Renal cortical epithelial cell (primary cell): ENCODE measurements around the gene PHC2. TPM values are rescaled to one million over a fixed set of nuclear protein-coding genes. Genes with fewer than 3 reads are reported as not detected.
A peak's percentile ranks its signal among the peaks of the same experiment; 100 is the strongest.

ENCODE experiments used
- DNase-seq: peaks from one replicate; pipeline ENCODE4 v3.0.0-alpha.2; 2011; ENCODE audit warnings: low read depth
- total RNA-seq: library from RNA; depleted of rRNA; stranded (reverse); fragments of >200 nt; gene quantifications from 2 replicates; pipeline ENCODE4 v1.2.3, GENCODE V29; 2014

Gene PHC2
- total RNA-seq, 1 donor from 2014 or later = 187 TPM

DNA sequence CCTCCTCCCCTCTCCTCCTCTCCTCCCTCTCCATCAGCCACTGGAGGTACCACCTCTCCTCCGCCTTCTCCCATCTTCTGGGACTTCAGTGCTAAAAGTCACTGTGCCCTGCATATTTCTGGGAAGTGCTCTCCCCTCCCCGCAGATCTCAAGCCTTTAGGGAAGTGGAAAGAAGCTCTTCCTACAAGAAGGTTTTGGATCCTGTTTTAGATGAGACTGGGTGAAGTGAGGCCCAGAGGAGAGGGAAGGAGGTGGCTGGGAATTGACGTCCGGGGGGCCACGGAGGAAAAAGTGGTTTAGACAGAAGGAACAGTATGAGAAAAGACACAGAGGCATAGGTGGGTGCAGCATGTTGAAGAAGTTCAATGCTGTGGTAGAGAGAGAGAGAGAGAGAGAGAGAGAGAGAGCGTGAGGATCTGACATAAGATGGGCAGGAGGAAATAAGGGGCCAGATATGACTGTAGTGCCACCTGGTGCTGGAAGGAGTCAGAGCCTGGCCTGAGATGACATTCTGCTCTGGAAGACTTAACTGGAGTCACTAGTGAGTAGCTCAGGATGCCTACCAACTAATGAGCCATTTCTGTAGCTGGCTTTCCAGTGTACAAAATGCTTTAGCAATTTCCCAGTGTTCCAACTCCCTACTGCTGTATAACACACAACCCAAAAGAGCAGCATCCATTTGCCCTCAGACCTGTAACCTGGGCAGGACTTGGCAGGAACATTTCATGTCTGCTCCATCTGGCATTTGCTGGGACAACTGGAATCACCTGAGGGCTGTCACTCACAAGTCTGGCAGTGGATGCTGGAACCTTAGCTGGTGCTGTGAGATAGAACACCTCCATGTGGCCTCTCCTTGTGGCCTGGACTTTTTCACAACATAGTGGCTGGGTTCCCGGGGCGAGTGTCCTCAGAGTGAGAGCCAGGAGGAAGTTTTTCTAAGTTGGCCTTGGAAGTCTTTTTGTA, 24.9 kb upstream of the PHC2 start:
- peak; percentile 89 for DNase-seq

DNA sequence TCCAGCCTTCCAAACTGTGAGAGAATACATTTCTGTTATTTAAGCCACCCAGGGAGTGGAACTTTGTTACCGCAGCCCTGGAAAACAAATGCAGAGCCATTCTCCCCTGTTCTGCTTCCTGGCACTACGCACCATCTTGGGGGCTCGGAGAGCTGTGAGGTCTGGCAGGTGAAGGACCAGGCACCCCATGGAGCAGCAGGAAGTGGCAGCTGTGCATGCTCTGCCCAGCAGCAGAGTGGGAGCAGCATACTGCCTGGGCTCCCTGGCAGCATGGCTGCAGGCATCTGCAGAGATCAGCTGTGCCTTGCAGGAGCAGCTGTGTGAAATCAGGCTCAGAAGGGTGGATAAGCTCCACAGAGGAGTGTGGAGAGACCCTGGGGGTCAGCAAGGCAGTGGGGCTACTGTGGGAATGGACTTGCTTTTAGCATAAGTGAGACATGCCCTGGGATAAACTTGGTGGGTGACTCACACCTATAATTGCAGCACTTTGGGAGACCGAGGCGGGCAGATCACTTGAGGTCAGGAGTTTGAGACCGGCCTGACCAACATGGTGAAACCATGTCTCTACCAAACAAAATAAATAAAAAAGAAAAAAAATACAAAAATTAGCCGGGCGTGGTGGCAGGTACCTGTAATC, 23.9 kb upstream of the PHC2 start:
- no peak for DNase-seq

GRCh38 chr1:33446590-33446989, 15.7 kb upstream of the PHC2 start:
- no peak for DNase-seq

GRCh38 chr1:33445108-33445507, 14.2 kb upstream of the PHC2 start:
- no peak for DNase-seq

GRCh38 chr1:33443705-33444180, 12.8 kb upstream of the PHC2 start:
- no peak for DNase-seq

GRCh38 chr1:33443080-33443704, 12.3 kb upstream of the PHC2 start:
- DNase-seq = no peak

DNA sequence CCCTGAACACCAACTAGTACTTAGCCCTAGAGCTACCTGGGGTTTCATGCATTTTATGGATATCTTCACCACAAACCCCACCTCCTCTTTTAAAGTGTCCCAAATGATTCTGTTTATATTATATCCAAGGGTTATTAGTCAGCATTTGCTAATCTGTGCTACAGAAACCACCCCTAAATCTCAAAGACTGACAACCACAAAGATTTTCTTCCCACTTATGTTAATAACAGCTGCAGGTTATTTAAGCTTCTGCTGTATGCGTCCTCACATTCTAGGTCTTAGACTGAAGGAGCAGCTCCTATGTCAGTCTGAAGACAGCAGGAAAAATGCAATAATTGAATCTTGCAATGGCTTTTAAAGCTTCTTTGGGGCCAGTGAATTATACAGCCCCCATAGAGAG, 11.2 kb upstream of the PHC2 start:
- DNase-seq = peak; percentile 35

- DNase-seq = no peak
These were observed 10.3 kb upstream of the PHC2 start for GRCh38 chr1:33441088-33441745.

GRCh38 chr1:33439662-33440061, 8.8 kb upstream of the PHC2 start:
- no peak for DNase-seq

DNA sequence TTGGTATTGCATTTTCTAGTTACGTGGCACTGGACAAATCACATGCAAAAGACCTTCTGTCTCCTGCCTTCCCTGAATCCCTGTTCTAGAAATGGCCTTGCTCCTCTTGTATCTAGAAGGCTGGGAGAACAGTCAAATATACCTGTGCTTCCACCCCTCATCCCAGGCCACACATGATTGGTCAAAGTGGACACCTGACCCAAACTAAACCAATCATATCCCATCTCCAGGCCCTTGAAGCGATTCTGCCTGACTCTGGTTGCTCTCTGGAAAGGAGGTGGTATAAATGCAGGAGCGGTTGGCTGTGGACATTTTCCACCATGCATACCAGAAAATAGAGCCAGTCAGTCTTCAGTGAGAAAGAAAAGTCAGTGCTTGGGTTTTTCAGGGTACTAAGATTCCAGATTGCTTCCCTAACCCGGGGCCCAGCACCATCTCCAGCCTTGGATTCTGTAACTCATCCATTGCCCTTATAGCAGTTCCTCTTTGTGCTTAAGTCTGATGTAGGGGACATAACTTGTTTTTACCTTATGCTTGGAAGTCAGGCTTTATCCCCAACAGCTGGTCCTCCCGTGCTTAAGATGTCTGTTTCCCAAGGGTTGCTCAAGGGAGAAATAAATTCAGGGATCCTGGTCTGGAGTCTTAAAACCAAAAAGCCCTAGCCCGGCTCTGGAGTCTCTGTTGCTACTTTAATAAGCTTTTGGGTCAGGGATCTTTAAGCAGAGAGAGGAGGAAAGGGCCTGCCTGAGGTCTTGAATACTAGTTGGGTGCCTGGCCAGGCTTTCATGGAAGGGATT, 7.7 kb upstream of the PHC2 start:
- no peak for DNase-seq

GRCh38 chr1:33436557-33437285, 5.8 kb upstream of the PHC2 start:
- no peak for DNase-seq

DNA sequence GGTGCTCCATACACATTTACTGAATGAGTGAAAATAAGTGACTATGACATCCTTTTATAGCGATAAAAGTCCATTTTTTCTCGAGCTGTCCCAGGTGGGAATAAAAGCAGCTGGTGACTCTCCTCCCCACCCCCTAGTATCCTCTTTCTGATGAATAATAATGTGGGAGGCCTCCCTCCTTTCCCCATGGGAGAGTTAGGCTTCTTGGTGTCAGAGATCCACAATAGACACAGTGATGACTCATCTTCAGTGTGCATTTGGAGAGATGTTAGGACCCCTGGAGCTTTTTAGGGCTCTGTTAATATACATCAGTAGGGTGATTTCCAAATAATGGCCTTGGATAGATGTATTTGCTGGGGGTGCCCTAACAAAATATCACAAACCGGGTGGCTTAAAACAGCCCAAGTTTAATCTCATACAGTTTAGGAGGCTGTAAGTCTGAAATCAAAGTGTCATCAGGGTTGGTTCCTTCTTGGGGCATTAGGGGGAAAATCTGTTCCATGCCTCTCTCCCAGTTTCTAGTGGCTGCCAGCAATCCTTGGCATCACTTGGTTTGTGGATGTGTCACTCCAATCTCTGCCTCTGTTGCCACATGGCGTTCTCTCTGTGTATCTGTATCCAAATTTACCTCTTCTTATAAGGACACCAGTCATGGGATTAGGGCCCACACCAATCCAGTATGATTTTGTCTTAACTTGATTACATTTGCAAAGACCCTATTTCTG, 4.4 kb upstream of the PHC2 start:
- peak; percentile 73 for DNase-seq

DNA sequence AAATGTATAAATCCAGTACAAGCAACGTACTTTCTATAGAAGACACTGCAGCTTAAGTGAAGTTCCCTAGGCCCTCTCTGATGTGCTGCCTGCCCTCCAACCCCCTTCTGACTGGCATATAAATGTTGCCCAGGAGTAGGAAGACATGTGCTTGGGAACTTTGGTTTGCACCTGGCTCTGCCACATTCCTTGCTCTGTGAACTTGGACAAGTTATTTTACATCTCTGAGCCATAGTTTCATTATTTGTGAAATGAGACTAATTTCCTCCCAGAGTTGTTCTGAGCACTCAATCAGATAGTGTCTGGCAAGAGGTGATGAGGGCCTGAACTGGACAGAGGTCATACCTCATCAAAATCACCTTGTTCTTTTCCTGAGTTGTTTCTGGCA, 3.5 kb upstream of the PHC2 start:
- DNase-seq = no peak

GRCh38 chr1:33433509-33434362, 2.8 kb upstream of the PHC2 start:
- DNase-seq = peak; percentile 99

DNA sequence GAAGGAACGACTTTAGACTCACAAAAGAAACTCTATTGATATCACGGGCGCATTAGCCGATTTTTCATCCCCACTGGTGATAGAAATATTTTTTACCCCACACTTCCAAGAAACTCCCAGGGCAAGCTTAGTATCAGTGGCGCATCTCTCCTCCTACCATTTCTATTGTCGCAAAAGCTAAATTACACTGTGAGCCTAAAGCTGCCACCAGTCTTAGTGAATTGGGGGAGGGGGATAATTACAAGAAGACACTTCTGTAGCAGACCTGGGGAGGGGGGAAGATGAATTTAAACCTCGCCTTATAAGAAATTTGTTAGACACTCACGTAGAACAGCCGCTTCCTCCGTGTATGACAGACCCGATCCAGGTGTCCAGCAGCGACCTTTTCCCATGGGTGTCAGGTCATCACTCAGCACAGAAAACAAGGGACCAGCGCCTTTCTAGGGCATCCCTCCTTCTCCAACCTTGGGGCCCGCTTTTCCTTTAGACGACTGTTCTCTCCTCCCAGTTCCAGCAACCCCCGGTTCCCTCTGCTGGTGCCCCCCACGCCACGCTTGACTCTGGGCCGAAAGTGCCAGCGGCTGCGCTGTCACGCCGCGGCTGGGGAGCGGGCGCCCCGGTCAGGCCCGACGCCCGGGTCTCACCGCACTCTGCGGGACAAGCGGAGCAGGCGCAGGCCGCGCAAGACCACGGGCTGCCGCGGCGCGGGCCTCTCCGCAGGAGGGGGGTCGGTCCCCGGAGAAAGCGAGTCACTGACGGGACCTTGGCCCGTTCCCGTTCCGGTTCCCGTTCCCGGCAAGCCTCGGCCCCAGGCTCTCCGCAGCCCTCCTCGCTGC, 821 bp downstream of the PHC2 start:
- no peak for DNase-seq

GRCh38 chr1:33429332-33429731, 1.6 kb downstream of the PHC2 start:
- DNase-seq = no peak

DNA sequence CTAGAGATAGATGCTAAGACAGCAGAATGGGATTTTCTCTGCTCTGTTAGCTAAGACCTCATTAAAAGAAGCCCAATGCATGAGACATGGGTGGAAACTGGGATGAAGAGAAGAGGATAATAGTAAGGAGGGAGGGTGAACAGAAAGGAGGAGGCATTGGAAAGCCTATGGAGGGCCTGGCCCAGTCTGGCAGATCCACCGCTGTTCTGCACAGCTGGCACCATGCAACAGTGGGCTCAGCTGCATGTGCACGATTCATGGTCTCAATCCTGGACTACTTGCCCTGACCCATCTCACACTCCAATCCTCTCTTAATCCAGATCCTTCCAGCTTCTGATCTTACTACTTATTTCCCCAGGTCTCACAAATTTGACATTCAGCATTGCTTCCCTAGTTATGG, 2.2 kb downstream of the PHC2 start:
- no peak for DNase-seq

DNA sequence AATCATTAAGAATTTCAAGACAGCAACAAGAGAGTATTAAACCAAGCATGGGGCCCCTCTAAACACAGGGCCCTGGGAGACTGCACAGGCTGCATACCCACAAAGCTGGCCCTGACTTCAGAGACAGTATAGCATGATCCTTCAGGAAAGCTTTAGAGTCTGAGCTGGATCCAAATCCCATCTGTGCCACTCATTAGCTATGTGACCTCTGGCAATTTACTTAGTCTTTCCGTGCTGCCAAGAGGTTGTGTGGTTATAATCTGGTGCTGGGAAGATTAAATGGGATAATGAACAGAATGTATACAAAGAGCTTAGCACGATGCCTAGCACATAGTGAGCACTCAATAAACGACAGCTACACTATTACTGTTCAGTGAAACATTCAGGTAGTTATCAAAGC, 4.0 kb downstream of the PHC2 start:
- DNase-seq = no peak
